HepG2 (cell line): Measurements from ENCODE around the gene CATSPERE. TPM values are rescaled to one million over a fixed set of nuclear protein-coding genes. Genes with fewer than 3 reads are reported as not detected.
A peak's percentile ranks its signal among the peaks of the same experiment; 100 is the strongest.

Experiments
- ATAC-seq: fragments of 200-7000 bp; cut with Tn5 transposase; 3 replicates; pipeline ENCODE4 v1.9.1; 2020; ENCODE audit warnings: mild to moderate bottlenecking, moderate library complexity
- BruUV-seq: library from RNA; stranded (reverse); fragments of 400-500 nt; replicated peaks from 2 replicates; lab custom pipeline; 2021; lab: Mats Ljungman, UMichigan
- CTCF ChIA-PET: fragments of 300-600 bp; formaldehyde crosslinking; extraction: SDS; loops from one replicate; lab custom pipeline; 2021; ENCODE audit warnings: low total read pairs, inconsistent platforms, low intra/inter-chr PET ratio; lab: Yijun Ruan, JAX
- POLR2A ChIA-PET: fragments of 350-600 bp; sonication (Branson Sonifier 250); formaldehyde crosslinking; loops from one replicate; lab custom pipeline; 2020; ENCODE audit warnings: antibody characterized with exemption, inconsistent platforms; lab: Yijun Ruan, JAX
- DNase-seq: peaks from one replicate; pipeline ENCODE4 v3.0.0-alpha.2; 2015; ENCODE audit warnings: low spot score
- FAIRE-seq: peaks from 3 replicates; lab custom pipeline; 2011; peaks lifted over from hg19 to GRCh38; lab: Jason Lieb, UNC
- H2AFZ ChIP-seq: one replicate; pipeline ENCODE4 v1.6.1; 2011; ENCODE audit warnings: low read length, inconsistent platforms
- H3K27ac ChIP-seq: fragments of 300-600 bp; 3 replicates; pipeline ENCODE4 v1.8.0; 2011; ENCODE audit warnings: mixed run types, mild to moderate bottlenecking, mixed read lengths, low read length, inconsistent platforms; ENCODE audit not compliant: insufficient read depth; ENCODE audit errors: extremely low read length
- H3K27me3 ChIP-seq, 2 experiments: fragments of 200-600 bp in 1 of 2; 2 replicates in 1 of 2; 3 replicates in 1 of 2; pipeline versions ENCODE4 v1.6.0 to v1.8.0; 2011; ENCODE audit warnings: low read length in 2 of 2, mild to moderate bottlenecking in 2 of 2, moderate library complexity in 2 of 2, inconsistent platforms in 1 of 2; ENCODE audit not compliant: insufficient read depth in 2 of 2, control insufficient read depth in 1 of 2
- H3K36me3 ChIP-seq, 2 experiments: fragments of 200-600 bp in 1 of 2; replicated peaks in 1 of 2; 2 replicates in 1 of 2; 3 replicates in 1 of 2; pipeline versions ENCODE4 v1.5.1 to v1.8.0; 2011; ENCODE audit warnings: low read length in 2 of 2, inconsistent platforms in 1 of 2; ENCODE audit not compliant: insufficient read depth in 2 of 2, control insufficient read depth in 1 of 2
- H3K4me1 ChIP-seq: 2 replicates; pipeline ENCODE4 v1.5.1; 2012; ENCODE audit warnings: low read length, inconsistent platforms; ENCODE audit not compliant: insufficient read depth
- H3K4me2 ChIP-seq: 2 replicates; pipeline ENCODE4 v1.6.0; 2011; ENCODE audit warnings: low read depth, low read length, inconsistent platforms
- H3K4me3 ChIP-seq, 3 experiments: fragments of 200-600 bp in 1 of 3; sonication (generic), shearing (Covaris generic) in 1 of 3; replicated peaks in 1 of 3; 2 replicates each; pipeline ENCODE4 v1.5.1; 2011 to 2016; ENCODE audit warnings: low read length in 3 of 3, inconsistent platforms in 2 of 3, low read depth in 2 of 3, mild to moderate bottlenecking in 2 of 3, control low read depth in 1 of 3, mixed read lengths in 1 of 3; ENCODE audit not compliant: insufficient read depth in 1 of 3
- H3K79me2 ChIP-seq: one replicate; pipeline ENCODE4 v1.6.1; 2011; ENCODE audit warnings: low read length, inconsistent platforms; ENCODE audit not compliant: insufficient read depth
- H3K9ac ChIP-seq: 2 replicates; pipeline ENCODE4 v1.6.0; 2011; ENCODE audit warnings: mild to moderate bottlenecking, low read depth, low read length, inconsistent platforms; ENCODE audit not compliant: insufficient read depth
- H3K9me3 ChIP-seq: 2 replicates; pipeline ENCODE4 v1.5.1; 2012; ENCODE audit warnings: mild to moderate bottlenecking, low read length
- H4K20me1 ChIP-seq: 2 replicates; pipeline ENCODE4 v1.6.0; 2011; ENCODE audit warnings: inconsistent platforms, mild to moderate bottlenecking, low read length, moderate library complexity; ENCODE audit not compliant: insufficient read depth
- HHEX ChIP-seq: IDR thresholded peaks from 2 replicates; pipeline ENCODE4 v1.6.1; 2016; ENCODE audit warnings: control low read depth
- HNRNPLL ChIP-seq: fragments of 200-400 bp; formaldehyde crosslinking; IDR thresholded peaks from 2 replicates; pipeline ENCODE4 v1.6.1; 2017; ENCODE audit warnings: mild to moderate bottlenecking, low read depth, low read length; ENCODE audit not compliant: poor library complexity, severe bottlenecking
- KDM5A ChIP-seq: fragments of 200-600 bp; sonication (generic); IDR thresholded peaks from 2 replicates; pipeline ENCODE4 v1.7.0; 2018; ENCODE audit warnings: antibody characterized with exemption, mild to moderate bottlenecking, low read length, borderline replicate concordance
- MYC ChIP-seq: sonication (generic); formaldehyde crosslinking; IDR thresholded peaks from 2 replicates; pipeline ENCODE4 v1.9.0; 2021; ENCODE audit warnings: missing genetic modification reagents, borderline replicate concordance
- REL ChIP-seq: sonication (generic); formaldehyde crosslinking; conservative IDR thresholded peaks from 2 replicates; pipeline ENCODE4 v1.8.0; 2022; ENCODE audit warnings: mild to moderate bottlenecking, missing genetic modification reagents, moderate library complexity
- RXRB ChIP-seq: IDR thresholded peaks from 2 replicates; pipeline ENCODE4 v1.6.1; 2016; ENCODE audit warnings: borderline replicate concordance, missing genetic modification reagents, missing compliant biosample characterization
- SNRNP70 ChIP-seq: fragments of 200-400 bp; formaldehyde crosslinking; IDR thresholded peaks from 2 replicates; pipeline ENCODE4 v1.6.1; 2017; ENCODE audit warnings: mild to moderate bottlenecking, low read depth, low read length, moderate library complexity
- SP2 ChIP-seq: sonication (generic); formaldehyde crosslinking; IDR thresholded peaks from 2 replicates; pipeline ENCODE4 v1.5.1; 2020; ENCODE audit warnings: mild to moderate bottlenecking, missing genetic modification reagents
- ZBTB21 ChIP-seq: sonication (generic); formaldehyde crosslinking; IDR thresholded peaks from 2 replicates; pipeline ENCODE4 v1.4.0; 2020; ENCODE audit warnings: missing genetic modification reagents
- ZEB1 ChIP-seq: IDR thresholded peaks from 2 replicates; pipeline ENCODE4 v1.6.1; 2012; ENCODE audit warnings: mild to moderate bottlenecking, low read depth, inconsistent platforms; ENCODE audit not compliant: insufficient replicate concordance
- ZFP36 ChIP-seq: fragments of 150-350 bp; IDR thresholded peaks from 2 replicates; pipeline ENCODE4 v1.6.1; 2018; ENCODE audit warnings: borderline replicate concordance, low read length, low read depth; ENCODE audit not compliant: partially characterized antibody
- ZFY ChIP-seq: sonication (generic); formaldehyde crosslinking; IDR thresholded peaks from 2 replicates; pipeline ENCODE4 v1.4.0; 2020; ENCODE audit warnings: missing genetic modification reagents
- ZNF333 ChIP-seq: sonication (generic); formaldehyde crosslinking; IDR thresholded peaks from 2 replicates; pipeline ENCODE4 v1.4.0; 2020; ENCODE audit warnings: mild to moderate bottlenecking, missing genetic modification reagents, borderline replicate concordance
- ZNF562 ChIP-seq: sonication (generic); formaldehyde crosslinking; IDR thresholded peaks from 2 replicates; pipeline ENCODE4 v1.8.0; 2022; ENCODE audit warnings: missing genetic modification reagents, borderline replicate concordance
- ZNF713 ChIP-seq: sonication (generic); formaldehyde crosslinking; IDR thresholded peaks from 2 replicates; pipeline ENCODE4 v1.4.0; 2020; ENCODE audit warnings: mild to moderate bottlenecking, missing genetic modification reagents
- WGBS: methylation state at CpG from one replicate; pipeline ENCODE4 v1.1.6; 2017; ENCODE audit warnings: low lambda C conversion rate; 5-methylcytosine and 5-hydroxymethylcytosine counted together
- in situ Hi-C: cut with HindIII; loops from 2 replicates; pipeline ENCODE4 v1.10.0; 2017; ENCODE audit warnings: low pct_unique_long_range_greater_than_20kb; ENCODE audit not compliant: extremely low pct_ligation_motif_present
- intact Hi-C: fragments of 100-400 bp; cut with micrococcal nuclease; formaldehyde crosslinking; loops from one replicate; pipeline ENCODE4 v1.10.0; 2022; ENCODE audit not compliant: unreplicated experiment
- polyA plus RNA-seq, 8 experiments: library from polyadenylated mRNA; depleted of rRNA in 3 of 8; stranded (reverse) in 7 of 8; unstranded in 1 of 8; fragments of >200 nt; fragmentation: Illumina TruSeq in 4 of 8; extraction: Trizol in 4 of 8; gene quantifications; 2 replicates each; pipeline versions ENCODE4 v1.2.1 to v1.2.3, GENCODE V29; 2011 to 2016; ENCODE audit warnings: low read depth in 4 of 8, missing spikeins in 1 of 8, mixed read lengths in 1 of 8; ENCODE audit not compliant: insufficient read depth in 1 of 8
- total RNA-seq, 5 experiments: library from RNA; depleted of rRNA; stranded (reverse); fragments of >200 nt; fragmentation: Illumina TruSeq; extraction: Trizol; gene quantifications; 2 replicates each; pipeline ENCODE4 v1.2.3, GENCODE V29; 2016; ENCODE audit warnings: low read depth in 1 of 5
- TF ChIP-seq, protein P1 (sequence below): sonication (generic); formaldehyde crosslinking; IDR thresholded peaks from 2 replicates; pipeline ENCODE4 v1.8.0; 2022; ENCODE audit warnings: mild to moderate bottlenecking, missing genetic modification reagents, moderate library complexity
- TF ChIP-seq, protein P2 (sequence below): IDR thresholded peaks from 2 replicates; pipeline ENCODE4 v1.6.1; 2018; ENCODE audit warnings: missing genetic modification reagents, mild to moderate bottlenecking, missing compliant biosample characterization
- TF ChIP-seq, protein P3 (sequence below): sonication (generic); formaldehyde crosslinking; IDR thresholded peaks from 2 replicates; pipeline ENCODE4 v1.4.0; 2020; ENCODE audit warnings: missing genetic modification reagents, borderline replicate concordance

Gene CATSPERE
- total and polyA plus RNA-seq, 2 of the 13 experiments (the other 11 are each of a cell fraction or from before 2014, with no cell fraction given): 0.34 to 0.51 TPM

DNA sequence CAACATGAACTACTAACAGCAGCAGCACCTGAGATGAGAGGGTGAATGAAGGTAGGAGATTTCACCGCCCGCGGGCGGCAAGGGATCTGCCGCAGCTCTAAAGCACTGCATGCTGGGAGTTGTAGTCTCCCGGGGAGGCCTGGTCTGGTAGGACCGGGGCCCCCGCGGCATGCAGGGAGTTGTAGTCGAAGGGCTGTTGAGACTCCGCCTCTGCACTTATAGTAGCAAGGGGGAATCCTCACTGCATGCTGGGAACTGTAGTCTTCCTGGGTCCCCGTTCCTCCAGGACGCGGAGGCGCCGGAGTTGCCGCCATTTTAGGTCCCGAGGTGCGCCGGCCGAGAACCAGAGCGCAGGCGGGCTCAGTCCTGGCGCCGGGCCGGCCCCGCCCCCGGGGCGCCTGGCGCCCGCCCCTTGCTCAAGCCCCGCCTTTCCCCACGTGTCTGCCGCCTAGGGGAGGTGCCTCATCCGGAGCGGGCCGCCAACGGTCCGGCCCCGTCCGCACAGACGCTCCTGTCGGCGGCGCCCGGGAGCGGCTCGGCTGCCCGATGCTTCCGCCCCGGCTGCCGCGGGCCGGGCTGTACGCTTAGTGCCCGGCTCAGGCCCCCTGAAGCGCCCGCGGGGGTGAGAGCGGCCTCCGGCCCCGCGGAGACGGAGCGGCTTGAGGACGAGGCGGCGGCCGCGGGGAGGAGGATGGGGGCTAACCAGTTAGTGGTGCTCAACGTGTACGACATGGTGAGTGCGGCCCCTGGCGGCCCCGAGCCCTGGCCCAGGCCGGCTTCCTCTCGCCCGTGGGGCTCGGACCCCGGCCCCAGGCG is 191.8 kb downstream of the CATSPERE start, which contains the start of gene DESI2:
Gene DESI2 (plus strand): TSS at position 504 of the 816 bp plus-strand sequence. CDS start 188 bp downstream, at position 692.
- WGBS: 3% methylated on average over 12 of the region's 81 CpGs
- peak; percentile 87 for FAIRE-seq
- Histone ChIP-seq H3K36me3 (peaks cover 0 to 2% of the 10 kb centered on the region in 2 experiments; a peak in 2 of 5 replicates), H4K20me1 (no peaks in the 10 kb centered on the region), H3K27ac (peak within 1 kb of the TSS; percentile 83), H3K4me3 (peak within 1 kb of the TSS; percentile 69 to 94 (median 94)), H3K79me2 (peaks cover 42% of the 10 kb centered on the region), H3K4me2 (peak within 1 kb of the TSS; percentile 97), H3K9ac (peak within 1 kb of the TSS; percentile 86), H2AFZ (peak within 1 kb of the TSS; percentile 99), H3K27me3 (no peaks in the 10 kb centered on the region; a peak in 1 of 5 replicates), H3K4me1 (peaks cover 27% of the 10 kb centered on the region), H3K9me3 (no peaks in the 10 kb centered on the region)
- intact Hi-C loops: loop anchor here (1.0 to 5.0 kb wide), 5 partner anchors 51 to 394 kb away; partner anchors contain the start of genes ADSS2 and HNRNPU
- POLR2A ChIA-PET: interaction anchor here (0.7 to 1.0 kb wide), 3 partner anchors 149 to 212 kb away, joined by 3 to 4 read pairs (median 3); partner anchors contain the start of gene HNRNPU
- no TSS peak for BruUV-seq
- DNase-seq: peak; percentile 99
- in situ Hi-C loops: loop anchor here (10.0 kb wide), 1 partner anchor 198 kb away; the partner anchor contains the start of gene ADSS2
- peak; percentile 97 for ATAC-seq
- CTCF ChIA-PET: interaction anchor here (1.6 kb wide), 1 partner anchor 50 kb away, joined by 7 read pairs; no protein-coding TSS in a partner anchor
- TF ChIP-seq ZNF562 (CRISPR knock-in tag) (no peak), HNRNPLL (peak; percentile 82), ZNF713 (0 out of 2 replicates have a peak, but pooled peaks have one; percentile 61), ZNF333 (CRISPR knock-in tag) (peak; percentile 66; the same call in 1 of the 2 replicates), REL (no peak), ZEB1 (no peak), HHEX (no peak), ZBTB21 (CRISPR knock-in tag) (no peak), SP2 (CRISPR knock-in tag) (peak; percentile 33; the same call in 1 of the 2 replicates), MYC (CRISPR knock-in tag) (peak; percentile 65), ZFY (CRISPR knock-in tag) (peak; percentile 92), ZFP36 (no peak), KDM5A (no peak; the same call in 1 of the 2 replicates), RXRB (CRISPR knock-in tag) (no peak), SNRNP70 (no peak)
- TF ChIP-seq, protein P1, sequence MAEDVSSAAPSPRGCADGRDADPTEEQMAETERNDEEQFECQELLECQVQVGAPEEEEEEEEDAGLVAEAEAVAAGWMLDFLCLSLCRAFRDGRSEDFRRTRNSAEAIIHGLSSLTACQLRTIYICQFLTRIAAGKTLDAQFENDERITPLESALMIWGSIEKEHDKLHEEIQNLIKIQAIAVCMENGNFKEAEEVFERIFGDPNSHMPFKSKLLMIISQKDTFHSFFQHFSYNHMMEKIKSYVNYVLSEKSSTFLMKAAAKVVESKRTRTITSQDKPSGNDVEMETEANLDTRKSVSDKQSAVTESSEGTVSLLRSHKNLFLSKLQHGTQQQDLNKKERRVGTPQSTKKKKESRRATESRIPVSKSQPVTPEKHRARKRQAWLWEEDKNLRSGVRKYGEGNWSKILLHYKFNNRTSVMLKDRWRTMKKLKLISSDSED (CRISPR knock-in tag): no peak
- TF ChIP-seq, protein P2, sequence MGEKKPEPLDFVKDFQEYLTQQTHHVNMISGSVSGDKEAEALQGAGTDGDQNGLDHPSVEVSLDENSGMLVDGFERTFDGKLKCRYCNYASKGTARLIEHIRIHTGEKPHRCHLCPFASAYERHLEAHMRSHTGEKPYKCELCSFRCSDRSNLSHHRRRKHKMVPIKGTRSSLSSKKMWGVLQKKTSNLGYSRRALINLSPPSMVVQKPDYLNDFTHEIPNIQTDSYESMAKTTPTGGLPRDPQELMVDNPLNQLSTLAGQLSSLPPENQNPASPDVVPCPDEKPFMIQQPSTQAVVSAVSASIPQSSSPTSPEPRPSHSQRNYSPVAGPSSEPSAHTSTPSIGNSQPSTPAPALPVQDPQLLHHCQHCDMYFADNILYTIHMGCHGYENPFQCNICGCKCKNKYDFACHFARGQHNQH (CRISPR knock-in tag): peak; percentile 19
- TF ChIP-seq, protein P3, sequence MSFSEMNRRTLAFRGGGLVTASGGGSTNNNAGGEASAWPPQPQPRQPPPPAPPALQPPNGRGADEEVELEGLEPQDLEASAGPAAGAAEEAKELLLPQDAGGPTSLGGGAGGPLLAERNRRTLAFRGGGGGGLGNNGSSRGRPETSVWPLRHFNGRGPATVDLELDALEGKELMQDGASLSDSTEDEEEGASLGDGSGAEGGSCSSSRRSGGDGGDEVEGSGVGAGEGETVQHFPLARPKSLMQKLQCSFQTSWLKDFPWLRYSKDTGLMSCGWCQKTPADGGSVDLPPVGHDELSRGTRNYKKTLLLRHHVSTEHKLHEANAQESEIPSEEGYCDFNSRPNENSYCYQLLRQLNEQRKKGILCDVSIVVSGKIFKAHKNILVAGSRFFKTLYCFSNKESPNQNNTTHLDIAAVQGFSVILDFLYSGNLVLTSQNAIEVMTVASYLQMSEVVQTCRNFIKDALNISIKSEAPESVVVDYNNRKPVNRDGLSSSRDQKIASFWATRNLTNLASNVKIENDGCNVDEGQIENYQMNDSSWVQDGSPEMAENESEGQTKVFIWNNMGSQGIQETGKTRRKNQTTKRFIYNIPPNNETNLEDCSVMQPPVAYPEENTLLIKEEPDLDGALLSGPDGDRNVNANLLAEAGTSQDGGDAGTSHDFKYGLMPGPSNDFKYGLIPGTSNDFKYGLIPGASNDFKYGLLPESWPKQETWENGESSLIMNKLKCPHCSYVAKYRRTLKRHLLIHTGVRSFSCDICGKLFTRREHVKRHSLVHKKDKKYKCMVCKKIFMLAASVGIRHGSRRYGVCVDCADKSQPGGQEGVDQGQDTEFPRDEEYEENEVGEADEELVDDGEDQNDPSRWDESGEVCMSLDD (CRISPR knock-in tag): no peak
